ENCODE data around the gene SPSB4.
A peak's percentile ranks its signal among the peaks of the same experiment; 100 is the strongest.

SPSB4 gene

GRCh38 chr3:141167681-141168080, 116.5 kb downstream of the SPSB4 start:
- no peak for DNase-seq

DNA sequence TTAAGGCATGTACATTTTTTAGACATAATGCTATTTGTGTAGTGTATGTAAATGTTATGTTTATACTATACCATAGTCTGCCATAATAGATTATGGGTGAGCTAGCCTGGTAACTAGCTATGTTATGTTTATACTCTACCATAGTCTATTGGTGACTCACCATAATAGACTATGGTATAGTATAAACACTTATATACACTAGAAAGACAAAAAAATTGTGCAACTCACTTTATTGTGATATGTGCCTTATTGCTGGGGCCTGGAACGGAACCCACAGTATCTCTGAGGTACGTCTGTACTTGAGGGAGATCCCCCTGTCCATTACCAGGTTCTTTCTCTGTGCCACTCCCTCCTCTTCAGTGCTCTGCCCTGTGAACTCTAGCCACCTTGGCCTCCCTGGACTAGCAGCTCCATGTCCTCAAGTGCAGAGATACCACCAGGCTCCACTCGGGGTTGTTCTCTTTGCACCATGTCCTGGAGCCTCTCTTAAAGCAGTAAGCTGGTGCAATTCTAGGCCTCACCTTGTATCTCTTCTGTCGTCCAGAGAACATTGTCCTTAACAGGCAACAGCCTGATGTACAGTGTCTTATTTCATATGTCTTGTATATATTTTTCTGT, 119.6 kb downstream of the SPSB4 start:
- DNase-seq = no peak

DNA sequence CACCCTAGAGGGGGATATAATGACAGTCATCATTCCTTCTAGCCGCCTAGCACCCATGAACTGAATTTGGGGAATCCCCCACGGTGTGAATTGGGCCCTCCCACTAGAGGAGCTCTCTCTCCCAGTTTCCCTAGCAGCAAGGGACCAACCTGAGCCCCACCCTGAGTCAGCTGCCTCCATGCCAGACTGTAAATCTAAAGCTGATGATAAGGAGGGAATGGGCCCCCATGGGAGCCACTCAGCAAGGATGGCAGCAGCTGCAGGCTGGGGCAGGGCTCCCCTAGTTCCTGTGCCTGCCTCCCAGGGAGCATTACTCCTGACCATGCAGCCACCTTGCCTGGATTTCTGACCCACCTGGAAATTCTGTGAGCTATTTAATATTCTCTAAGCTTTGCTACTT, 123.5 kb downstream of the SPSB4 start:
- DNase-seq = no peak

DNA sequence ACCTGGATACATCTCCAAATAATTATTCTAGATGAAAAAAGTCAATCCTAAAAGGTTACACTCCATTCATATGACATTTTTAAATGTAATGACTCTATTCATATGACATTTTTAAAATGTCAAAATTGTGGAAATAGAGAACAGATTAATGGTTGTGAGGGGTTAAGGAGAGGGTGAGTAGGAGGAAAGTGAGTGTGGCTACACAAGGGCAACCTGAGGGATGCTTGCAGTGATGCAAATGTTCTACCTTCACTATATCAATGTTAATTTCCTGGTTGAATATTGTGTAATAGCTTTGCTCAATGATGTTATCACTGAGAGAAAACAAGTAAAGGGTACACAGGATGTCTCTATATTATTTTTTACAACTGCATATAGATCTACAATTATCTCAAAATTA, 125.6 kb downstream of the SPSB4 start:
- no peak for DNase-seq

GRCh38 chr3:141178026-141178425, 126.9 kb downstream of the SPSB4 start:
- no peak for DNase-seq

GRCh38 chr3:141178551-141178950, 127.4 kb downstream of the SPSB4 start:
- no peak for DNase-seq

GRCh38 chr3:141179983-141180382, 128.8 kb downstream of the SPSB4 start:
- no peak for DNase-seq

GRCh38 chr3:141181196-141181595, 130.0 kb downstream of the SPSB4 start:
- no peak for DNase-seq

DNA sequence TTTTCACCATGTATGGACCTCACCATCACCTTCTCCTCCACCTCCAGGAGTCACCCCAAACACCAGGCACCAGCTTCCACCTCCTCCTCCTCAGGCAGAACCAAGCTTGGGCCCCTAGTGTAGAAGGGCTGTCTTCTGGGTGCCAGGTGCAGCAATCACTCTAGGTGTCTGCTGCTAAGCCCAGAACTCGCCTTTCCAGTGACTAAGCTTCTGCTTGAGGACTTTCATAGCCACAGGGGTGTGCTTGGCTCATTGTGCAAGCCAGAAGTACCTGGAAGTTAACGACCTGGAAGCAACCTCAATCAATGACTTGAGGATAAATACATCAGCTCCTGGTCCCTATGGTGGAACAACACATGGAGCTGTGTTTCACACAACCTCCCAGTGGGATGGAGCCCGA, 130.7 kb downstream of the SPSB4 start:
- DNase-seq = no peak

DNA sequence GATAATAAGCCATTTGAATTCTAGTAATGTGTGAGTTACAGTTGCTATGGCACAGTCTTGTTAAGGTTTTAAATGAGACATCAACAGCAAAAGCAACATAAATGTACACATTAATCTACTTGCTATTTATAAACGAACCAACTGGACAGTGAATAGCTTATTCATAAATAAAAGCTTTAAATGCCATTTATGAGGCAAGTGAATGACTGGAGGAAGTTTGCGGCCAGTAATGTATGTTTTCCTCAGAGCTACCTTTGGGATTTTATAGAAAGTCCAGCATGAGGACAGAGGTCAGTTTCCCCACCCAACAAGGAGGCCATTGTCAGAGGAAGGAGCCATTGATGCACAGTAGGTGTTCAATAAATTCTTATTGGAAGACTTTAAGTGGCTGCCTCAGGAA, 132.5 kb downstream of the SPSB4 start:
- DNase-seq = no peak

- DNase-seq = no peak
Observed at GRCh38 chr3:141184430-141184829, 133.3 kb downstream of the SPSB4 start.

DNA sequence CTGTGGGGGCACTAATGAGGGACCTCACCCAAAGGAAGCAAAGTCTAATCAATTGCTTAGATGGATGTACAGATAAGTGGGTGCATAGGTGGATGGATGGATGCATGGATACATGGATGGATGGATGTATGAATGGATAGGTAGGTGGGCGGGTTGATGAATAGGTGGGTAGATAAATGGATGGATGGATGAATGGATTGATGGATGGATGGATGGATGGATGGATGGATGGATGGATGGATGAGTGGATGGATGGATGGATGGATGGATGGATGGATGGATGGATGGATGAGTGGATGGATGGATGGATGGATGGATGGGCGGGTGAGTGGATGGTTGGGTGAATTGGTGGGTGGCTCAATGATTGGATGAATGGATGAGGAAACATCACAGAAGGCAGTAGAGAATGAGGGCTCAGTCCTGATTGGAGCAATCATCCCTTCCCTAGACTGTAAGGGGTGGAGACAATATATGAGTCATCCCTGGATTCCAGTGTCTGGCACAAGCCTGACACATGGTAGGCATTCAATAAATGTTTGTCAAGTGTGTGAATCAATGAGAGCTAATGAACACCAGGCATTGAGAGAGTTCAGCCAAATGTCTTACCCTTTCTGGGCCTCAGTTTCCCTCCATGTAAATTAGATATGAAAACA, 140.1 kb downstream of the SPSB4 start:
- DNase-seq = no peak

- DNase-seq = peak; percentile 99
Observed at GRCh38 chr3:141192345-141192744, 141.2 kb downstream of the SPSB4 start.

DNA sequence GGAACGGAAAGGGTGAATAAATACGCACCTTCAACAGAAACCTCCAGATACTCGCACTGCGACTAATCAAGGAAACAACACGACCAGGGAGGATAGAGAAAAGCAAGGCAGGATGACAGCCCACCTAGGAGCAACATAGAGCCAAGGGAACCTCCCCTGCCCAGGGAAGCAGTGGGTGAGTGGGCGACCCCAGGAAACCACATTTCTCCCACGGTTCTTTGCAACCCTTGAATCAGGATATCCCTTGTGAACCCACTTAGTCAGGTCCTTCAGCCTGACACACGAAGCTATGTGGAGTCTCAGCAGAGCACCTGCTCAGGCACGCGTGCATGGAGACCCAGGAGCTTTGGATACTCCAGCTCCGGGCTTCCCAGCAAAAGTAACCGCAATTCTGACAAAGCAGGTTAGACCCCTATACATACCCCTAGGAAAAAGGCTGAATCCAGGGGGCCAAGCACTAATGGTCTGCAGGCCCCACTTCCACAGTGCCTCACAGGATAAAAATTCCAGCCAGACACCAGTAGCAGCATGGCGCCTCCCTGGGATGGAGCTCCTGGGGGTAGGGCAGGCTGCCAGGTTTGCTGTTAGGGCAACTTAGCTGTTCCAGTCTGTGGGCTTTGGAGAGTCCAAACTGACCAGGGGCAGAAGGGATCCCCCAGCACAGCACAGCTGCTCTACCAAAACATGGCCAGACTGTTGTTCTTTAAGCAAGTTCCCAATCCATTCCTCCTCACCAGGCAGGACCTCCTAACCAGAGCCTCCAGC, 142.1 kb downstream of the SPSB4 start:
- DNase-seq = no peak

Measured in activated CD4-positive, alpha-beta T cell treated with anti-CD3 and anti-CD28 coated beads, Interleukin-2, amount 50 U/mL, for 1 hour (primary cell).